GM12878 (cell line): ENCODE results near the gene TSC22D4. TPM values are rescaled to one million over a fixed set of nuclear protein-coding genes. Genes with fewer than 3 reads are reported as not detected.

Source experiments
- BCL11A ChIP-seq: IDR thresholded peaks from 2 replicates; pipeline ENCODE4 v1.6.1; 2011; ENCODE audit warnings: low read depth, low read length
- DPF2 ChIP-seq: fragments of 450-650 bp; IDR thresholded peaks from 2 replicates; pipeline ENCODE4 v1.6.1; 2017; ENCODE audit warnings: mild to moderate bottlenecking
- HDAC6 ChIP-seq: fragments of 200-600 bp; sonication (generic); IDR thresholded peaks from one replicate; pipeline ENCODE4 v1.8.0; 2017; ENCODE audit warnings: antibody characterized with exemption; ENCODE audit not compliant: unreplicated experiment
- KDM1A ChIP-seq: fragments of 200-600 bp; sonication (generic); IDR thresholded peaks from 2 replicates; pipeline ENCODE4 v1.6.1; 2016; ENCODE audit warnings: borderline replicate concordance
- MXI1 ChIP-seq: fragments of 150-350 bp; IDR thresholded peaks from 2 replicates; pipeline ENCODE4 v1.6.1; 2011; ENCODE audit warnings: low read depth, mild to moderate bottlenecking, inconsistent platforms, low read length, improper control_type of control experiment
- NFXL1 ChIP-seq: fragments of 450-650 bp; IDR thresholded peaks from 2 replicates; pipeline ENCODE4 v1.6.1; 2017; ENCODE audit warnings: antibody characterized with exemption, mild to moderate bottlenecking, borderline replicate concordance
- NKRF ChIP-seq: fragments of 450-650 bp; conservative IDR thresholded peaks from 2 replicates; pipeline ENCODE4 v1.6.1; 2017; ENCODE audit warnings: mild to moderate bottlenecking, moderate library complexity
- NR2C2 ChIP-seq: IDR thresholded peaks from 2 replicates; pipeline ENCODE4 v1.6.1; 2011; ENCODE audit warnings: borderline replicate concordance, low read depth; ENCODE audit not compliant: control insufficient read depth, insufficient read length
- PML ChIP-seq: IDR thresholded peaks from 2 replicates; pipeline ENCODE4 v1.6.1; 2012; ENCODE audit warnings: low read length, inconsistent platforms
- REST ChIP-seq: IDR thresholded peaks from 2 replicates; pipeline ENCODE4 v1.6.1; 2012; ENCODE audit warnings: mild to moderate bottlenecking, low read depth, low read length
- SMAD1 ChIP-seq: fragments of 450-650 bp; IDR thresholded peaks from 2 replicates; pipeline ENCODE4 v1.6.1; 2018; ENCODE audit warnings: mild to moderate bottlenecking, low read depth; ENCODE audit not compliant: partially characterized antibody
- STAT3 ChIP-seq: IDR thresholded peaks from 2 replicates; pipeline ENCODE4 v1.6.1; 2011; ENCODE audit warnings: low read depth, low read length, improper control_type of control experiment
- SUPT20H ChIP-seq: IDR thresholded peaks from 2 replicates; pipeline ENCODE4 v1.6.1; 2011; ENCODE audit warnings: low read depth, mild to moderate bottlenecking, low read length, moderate library complexity, borderline replicate concordance; ENCODE audit not compliant: control insufficient read depth
- TCF7 ChIP-seq: IDR thresholded peaks from 2 replicates; pipeline ENCODE4 v1.6.1; 2014; ENCODE audit warnings: antibody characterized with exemption, borderline replicate concordance
- WRNIP1 ChIP-seq: IDR thresholded peaks from 2 replicates; pipeline ENCODE4 v1.6.1; 2011; ENCODE audit warnings: low read depth, low read length, improper control_type of control experiment, borderline replicate concordance
- YBX1 ChIP-seq: fragments of 450-650 bp; IDR thresholded peaks from 2 replicates; pipeline ENCODE4 v1.6.1; 2016; ENCODE audit warnings: antibody characterized with exemption
- ZNF207 ChIP-seq: fragments of 450-650 bp; IDR thresholded peaks from 2 replicates; pipeline ENCODE4 v1.6.1; 2014; ENCODE audit warnings: antibody characterized with exemption, mild to moderate bottlenecking, borderline replicate concordance
- polyA plus RNA-seq, 11 experiments: library from polyadenylated mRNA; depleted of rRNA in 4 of 11; unstranded in 6 of 11; stranded (reverse) in 5 of 11; fragments of >200 nt; fragmentation: Nextera tagmentation in 4 of 11; fragmentation: Illumina TruSeq in 1 of 11; extraction: Ambion mirVana in 4 of 11; extraction: Trizol in 1 of 11; gene quantifications; 1 replicate in 1 of 11; 2 replicates in 10 of 11; pipeline versions ENCODE4 v1.2.1 to v1.2.3, GENCODE V29; 2011 to 2016; ENCODE audit warnings: inconsistent platforms in 2 of 11, missing spikeins in 2 of 11, low read depth in 1 of 11
- total RNA-seq, 4 experiments: library from RNA; depleted of rRNA in 3 of 4; stranded (reverse); fragments of >200 nt in 3 of 4; fragmentation: Illumina TruSeq in 1 of 4; extraction: Trizol in 1 of 4; gene quantifications; 2 replicates each; pipeline versions ENCODE4 v1.2.1 to v1.2.3, GENCODE V29; 2013 to 2021
- TF ChIP-seq, protein P1 (sequence below): fragments of 450-650 bp; formaldehyde crosslinking; IDR thresholded peaks from 2 replicates; pipeline ENCODE4 v1.5.0; 2022; ENCODE audit warnings: mild to moderate bottlenecking, missing genetic modification characterization
- TF ChIP-seq, protein P2 (sequence below): IDR thresholded peaks from 2 replicates; pipeline ENCODE4 v1.6.1; 2012; ENCODE audit warnings: low read depth, low read length, improper control_type of control experiment
- TF ChIP-seq, protein P3 (sequence below): fragments of 450-650 bp; IDR thresholded peaks from 2 replicates; pipeline ENCODE4 v1.6.1; 2016; ENCODE audit warnings: mild to moderate bottlenecking

The TSC22D4 gene
- total and polyA plus RNA-seq, 10 of the 15 experiments (the other 5 are each of a cell fraction or from before 2014, with no cell fraction given): 0.50 to 65.7 (median 24.4) TPM

DNA sequence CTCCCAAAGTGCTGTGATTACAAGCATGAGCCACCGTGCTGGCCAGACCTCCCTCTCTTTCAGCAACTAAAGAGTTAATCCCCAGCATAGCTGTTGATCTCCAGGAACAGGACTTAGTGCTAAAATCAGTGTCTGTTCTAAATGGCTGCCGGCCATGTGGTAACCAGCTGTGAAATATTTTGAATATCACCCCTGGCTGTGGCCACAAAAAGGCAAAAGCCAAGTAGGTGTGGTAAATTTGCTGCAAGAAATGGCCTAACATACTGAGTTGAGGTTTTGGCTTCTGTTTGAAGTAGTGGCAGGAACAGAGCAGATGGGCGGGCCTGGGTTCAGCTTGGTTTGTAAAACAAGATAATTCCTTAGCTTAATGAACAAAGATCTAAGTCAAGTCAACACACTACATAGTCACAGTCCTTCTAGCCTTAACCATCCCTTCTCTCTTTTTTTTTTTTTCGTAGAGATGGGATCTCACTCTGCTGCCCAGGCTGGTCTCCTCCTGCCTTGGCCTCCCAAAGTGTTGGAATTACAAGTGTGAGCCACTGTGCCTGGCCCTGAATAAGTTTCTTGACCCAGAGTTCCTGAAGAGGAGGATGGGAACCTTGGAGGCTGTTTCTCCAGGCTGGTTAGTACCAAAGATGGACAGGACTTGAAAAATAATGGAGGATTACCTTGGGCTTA lies 37.3 kb upstream of the TSC22D4 start (continued):
- TF ChIP-seq, protein P1, sequence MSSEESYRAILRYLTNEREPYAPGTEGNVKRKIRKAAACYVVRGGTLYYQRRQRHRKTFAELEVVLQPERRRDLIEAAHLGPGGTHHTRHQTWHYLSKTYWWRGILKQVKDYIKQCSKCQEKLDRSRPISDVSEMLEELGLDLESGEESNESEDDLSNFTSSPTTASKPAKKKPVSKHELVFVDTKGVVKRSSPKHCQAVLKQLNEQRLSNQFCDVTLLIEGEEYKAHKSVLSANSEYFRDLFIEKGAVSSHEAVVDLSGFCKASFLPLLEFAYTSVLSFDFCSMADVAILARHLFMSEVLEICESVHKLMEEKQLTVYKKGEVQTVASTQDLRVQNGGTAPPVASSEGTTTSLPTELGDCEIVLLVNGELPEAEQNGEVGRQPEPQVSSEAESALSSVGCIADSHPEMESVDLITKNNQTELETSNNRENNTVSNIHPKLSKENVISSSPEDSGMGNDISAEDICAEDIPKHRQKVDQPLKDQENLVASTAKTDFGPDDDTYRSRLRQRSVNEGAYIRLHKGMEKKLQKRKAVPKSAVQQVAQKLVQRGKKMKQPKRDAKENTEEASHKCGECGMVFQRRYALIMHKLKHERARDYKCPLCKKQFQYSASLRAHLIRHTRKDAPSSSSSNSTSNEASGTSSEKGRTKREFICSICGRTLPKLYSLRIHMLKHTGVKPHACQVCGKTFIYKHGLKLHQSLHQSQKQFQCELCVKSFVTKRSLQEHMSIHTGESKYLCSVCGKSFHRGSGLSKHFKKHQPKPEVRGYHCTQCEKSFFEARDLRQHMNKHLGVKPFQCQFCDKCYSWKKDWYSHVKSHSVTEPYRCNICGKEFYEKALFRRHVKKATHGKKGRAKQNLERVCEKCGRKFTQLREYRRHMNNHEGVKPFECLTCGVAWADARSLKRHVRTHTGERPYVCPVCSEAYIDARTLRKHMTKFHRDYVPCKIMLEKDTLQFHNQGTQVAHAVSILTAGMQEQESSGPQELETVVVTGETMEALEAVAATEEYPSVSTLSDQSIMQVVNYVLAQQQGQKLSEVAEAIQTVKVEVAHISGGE (CRISPR knock-in tag): no peak
- TF ChIP-seq, protein P2, sequence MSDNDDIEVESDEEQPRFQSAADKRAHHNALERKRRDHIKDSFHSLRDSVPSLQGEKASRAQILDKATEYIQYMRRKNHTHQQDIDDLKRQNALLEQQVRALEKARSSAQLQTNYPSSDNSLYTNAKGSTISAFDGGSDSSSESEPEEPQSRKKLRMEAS: 0 out of 2 replicates have a peak, but pooled peaks have one; percentile 18
- TF ChIP-seq NR2C2 (no peak), NFXL1 (no peak), PML (no peak), KDM1A (no peak), HDAC6 (no peak), YBX1 (no peak), REST (no peak), NKRF (no peak), STAT3 (no peak), ZNF207 (no peak), MXI1 (peak; percentile 68; the same call in 1 of the 2 replicates), DPF2 (0 out of 2 replicates have a peak, but pooled peaks have one; percentile 31), BCL11A (0 out of 2 replicates have a peak, but pooled peaks have one; percentile 23), SUPT20H (no peak), SMAD1 (no peak), TCF7 (no peak), WRNIP1 (no peak)
- TF ChIP-seq, protein P3, sequence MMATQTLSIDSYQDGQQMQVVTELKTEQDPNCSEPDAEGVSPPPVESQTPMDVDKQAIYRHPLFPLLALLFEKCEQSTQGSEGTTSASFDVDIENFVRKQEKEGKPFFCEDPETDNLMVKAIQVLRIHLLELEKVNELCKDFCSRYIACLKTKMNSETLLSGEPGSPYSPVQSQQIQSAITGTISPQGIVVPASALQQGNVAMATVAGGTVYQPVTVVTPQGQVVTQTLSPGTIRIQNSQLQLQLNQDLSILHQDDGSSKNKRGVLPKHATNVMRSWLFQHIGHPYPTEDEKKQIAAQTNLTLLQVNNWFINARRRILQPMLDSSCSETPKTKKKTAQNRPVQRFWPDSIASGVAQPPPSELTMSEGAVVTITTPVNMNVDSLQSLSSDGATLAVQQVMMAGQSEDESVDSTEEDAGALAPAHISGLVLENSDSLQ: no peak
